ENCODE measurements around the gene DUSP15. TPM values are rescaled to one million over a fixed set of nuclear protein-coding genes. Genes with fewer than 3 reads are reported as not detected.

DUSP15 gene
- polyA plus RNA-seq, 12 donors, result 1.1 to 6.1 (median 1.8) TPM; not detected in 2

GRCh38 chr20:31860390-31861134 lies 9.8 kb downstream of the DUSP15 start:
- DNase-seq, result no peak

DNA sequence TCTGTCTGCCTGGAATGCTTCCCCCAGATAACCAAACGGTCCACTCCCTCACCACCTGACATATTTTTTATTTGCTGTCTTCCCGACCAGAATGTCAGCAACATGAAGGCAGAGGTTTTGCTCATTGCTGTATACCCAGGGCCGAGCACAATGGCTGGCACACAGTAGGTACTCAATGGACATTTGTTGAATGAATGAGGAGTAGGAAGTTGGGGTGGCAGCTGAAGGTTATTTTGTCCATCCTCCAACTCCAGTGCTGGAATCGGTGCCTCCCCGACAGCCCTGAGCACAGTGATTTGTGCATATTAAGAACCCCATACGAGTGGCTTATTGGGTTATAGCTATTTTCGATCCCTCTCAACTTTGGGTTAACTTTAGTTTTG lies 10.3 kb downstream of the DUSP15 start:
- no peak for DNase-seq

GRCh38 chr20:31859266-31859997 lies 10.9 kb downstream of the DUSP15 start:
- no peak for DNase-seq

DNA sequence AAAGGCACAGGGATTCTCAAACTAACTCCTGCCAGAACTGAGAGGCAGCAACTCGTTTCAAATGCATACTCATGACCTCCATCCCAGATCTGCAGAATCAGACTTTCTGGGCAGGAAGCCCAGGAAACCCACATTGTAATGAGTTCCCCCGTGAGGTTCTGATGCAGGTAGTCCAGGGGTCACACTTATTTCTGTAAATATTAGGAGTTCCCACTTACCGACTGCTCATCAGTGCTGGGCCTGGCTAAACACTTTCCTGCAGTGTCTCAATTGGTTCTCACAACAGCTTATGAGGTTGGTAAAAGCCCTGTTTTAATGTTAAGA lies 11.6 kb downstream of the DUSP15 start:
- DNase-seq, result no peak

GRCh38 chr20:31857861-31858759 lies 12.2 kb downstream of the DUSP15 start:
- no peak for DNase-seq

DNA sequence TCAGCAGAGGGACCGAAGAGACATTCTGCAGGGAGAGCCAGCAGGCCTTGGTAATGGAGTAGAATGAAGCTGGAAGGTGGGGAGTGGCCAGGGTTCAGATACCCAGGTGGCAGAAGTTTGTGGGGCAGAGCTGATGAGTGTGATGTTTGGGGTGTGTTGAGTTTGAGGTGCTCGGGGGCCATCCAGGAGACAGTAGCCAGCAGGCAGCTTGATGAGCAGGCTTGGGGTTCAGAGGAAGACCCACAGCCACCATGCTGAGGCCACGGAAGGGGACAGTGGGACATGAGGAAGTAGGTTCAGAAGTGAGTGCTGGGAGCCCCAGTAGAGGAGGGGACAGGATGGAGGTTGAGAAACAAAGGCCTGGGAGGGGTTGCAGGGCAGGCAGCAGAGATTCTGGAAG lies 13.8 kb downstream of the DUSP15 start:
- no peak for DNase-seq

GRCh38 chr20:31853481-31853880 lies 16.8 kb downstream of the DUSP15 start:
- DNase-seq, result no peak

- DNase-seq, result no peak
Observed at GRCh38 chr20:31851240-31851955, 18.9 kb downstream of the DUSP15 start.

DNA sequence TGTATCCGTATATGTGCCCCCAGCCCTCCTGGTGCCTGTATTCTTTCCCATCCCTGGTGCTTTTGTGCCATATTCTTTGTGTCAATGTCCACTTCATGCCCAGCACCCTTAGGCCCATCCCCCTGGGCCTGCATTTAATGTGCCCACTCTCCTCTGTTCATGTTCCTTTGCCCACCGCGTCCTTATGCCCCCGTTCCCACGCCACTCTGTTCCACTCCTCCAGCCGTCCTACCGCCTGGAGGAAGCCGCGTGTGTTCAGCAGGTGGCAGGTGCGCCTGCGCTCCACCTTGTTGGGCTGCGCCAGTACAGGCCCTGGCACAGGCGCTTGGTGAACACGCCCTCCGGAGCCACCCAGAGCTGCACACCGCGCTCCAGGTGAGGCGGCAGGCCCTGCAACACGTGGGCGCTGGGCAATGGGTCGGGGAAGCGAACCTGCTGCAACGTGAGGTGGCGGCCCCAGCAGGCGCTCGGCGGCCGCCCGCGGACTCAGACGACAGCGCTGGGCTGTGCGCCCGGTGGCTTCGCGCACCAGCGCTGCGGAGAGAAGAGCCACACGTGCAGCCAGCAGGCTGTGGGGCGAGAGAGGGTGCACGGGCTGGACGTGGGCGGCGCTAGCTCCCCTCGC lies 20.9 kb downstream of the DUSP15 start:
- no peak for DNase-seq

GRCh38 chr20:31848088-31848999 lies 22.0 kb downstream of the DUSP15 start:
- DNase-seq, result no peak

DNA sequence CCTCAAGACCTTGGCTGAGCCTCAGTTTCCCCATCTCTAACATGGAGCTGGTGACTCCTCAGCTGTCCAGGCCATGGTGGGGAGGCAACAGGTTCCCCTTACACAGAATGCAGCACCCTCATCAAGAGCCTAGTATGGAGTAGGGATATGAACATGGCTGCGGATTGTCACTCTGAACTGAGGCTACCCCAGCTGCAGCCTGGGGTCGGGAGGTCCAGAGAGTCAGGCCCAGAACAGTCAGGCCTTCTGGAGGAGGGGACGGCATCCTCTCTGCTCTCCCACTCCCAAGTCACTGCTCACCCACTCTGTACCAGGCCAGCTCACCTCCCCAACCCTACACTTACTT lies 23.6 kb downstream of the DUSP15 start:
- DNase-seq, result no peak

- no peak for DNase-seq
Observed at GRCh38 chr20:31845300-31845863, 24.9 kb downstream of the DUSP15 start, which contains the start of gene FOXS1. Gene FOXS1, minus strand, starts transcription at chr20:31845604. Its CDS starts 62 bp downstream, at chr20:31845542.

DNA sequence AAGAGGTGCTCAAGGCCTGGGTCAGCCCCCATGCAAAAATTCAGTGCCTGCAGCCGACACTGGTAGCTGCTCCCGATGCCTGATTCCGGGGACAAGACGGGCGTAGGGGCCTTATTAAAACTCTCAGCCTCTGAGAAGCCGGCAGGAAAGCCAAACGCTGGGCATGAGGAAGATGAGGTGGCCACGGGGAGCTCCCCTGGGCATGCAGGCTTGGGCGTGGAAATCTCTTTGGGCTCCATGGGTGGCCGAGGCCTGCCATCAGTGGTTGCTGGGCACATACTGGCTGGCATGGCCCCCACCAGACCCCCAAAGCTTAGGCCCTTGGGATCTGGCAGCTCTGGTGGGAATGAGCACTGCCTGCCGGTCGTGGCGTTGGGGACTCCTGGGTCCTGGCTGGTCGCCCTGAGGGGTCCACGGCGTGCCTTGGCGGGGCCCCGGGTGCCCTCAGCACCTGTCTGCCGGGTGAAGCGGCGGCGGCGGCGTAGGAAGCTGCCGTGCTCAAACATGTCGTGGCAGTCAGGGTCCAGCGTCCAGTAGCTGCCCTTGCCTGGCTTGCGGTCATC lies 25.5 kb downstream of the DUSP15 start:
- DNase-seq, result no peak

DNA sequence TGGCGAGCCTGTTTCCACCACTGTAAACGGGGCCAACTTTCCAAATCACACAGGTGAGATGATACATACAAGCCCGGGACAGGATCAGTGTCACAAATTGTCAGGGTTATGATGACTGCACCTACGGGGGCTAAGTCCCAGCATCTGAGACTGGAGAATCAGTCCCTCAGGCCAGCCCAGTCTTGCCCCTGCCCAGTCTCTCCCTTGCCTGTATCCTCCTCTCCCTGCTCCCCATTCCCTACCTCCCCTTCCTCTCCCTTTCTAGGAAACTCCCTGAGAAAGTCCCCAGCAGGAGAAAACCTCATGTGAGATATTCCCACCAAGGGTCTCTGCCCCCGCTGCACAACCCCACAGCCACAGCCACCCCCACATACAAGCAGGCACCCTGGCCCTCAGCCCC lies 26.4 kb downstream of the DUSP15 start:
- DNase-seq, result no peak

GRCh38 chr20:31843288-31843687 lies 27.0 kb downstream of the DUSP15 start:
- no peak for DNase-seq

- DNase-seq, result no peak
Observed at GRCh38 chr20:31842471-31843157, 27.7 kb downstream of the DUSP15 start.

- no peak for DNase-seq
Observed at GRCh38 chr20:31841928-31842327, 28.4 kb downstream of the DUSP15 start.

DNA sequence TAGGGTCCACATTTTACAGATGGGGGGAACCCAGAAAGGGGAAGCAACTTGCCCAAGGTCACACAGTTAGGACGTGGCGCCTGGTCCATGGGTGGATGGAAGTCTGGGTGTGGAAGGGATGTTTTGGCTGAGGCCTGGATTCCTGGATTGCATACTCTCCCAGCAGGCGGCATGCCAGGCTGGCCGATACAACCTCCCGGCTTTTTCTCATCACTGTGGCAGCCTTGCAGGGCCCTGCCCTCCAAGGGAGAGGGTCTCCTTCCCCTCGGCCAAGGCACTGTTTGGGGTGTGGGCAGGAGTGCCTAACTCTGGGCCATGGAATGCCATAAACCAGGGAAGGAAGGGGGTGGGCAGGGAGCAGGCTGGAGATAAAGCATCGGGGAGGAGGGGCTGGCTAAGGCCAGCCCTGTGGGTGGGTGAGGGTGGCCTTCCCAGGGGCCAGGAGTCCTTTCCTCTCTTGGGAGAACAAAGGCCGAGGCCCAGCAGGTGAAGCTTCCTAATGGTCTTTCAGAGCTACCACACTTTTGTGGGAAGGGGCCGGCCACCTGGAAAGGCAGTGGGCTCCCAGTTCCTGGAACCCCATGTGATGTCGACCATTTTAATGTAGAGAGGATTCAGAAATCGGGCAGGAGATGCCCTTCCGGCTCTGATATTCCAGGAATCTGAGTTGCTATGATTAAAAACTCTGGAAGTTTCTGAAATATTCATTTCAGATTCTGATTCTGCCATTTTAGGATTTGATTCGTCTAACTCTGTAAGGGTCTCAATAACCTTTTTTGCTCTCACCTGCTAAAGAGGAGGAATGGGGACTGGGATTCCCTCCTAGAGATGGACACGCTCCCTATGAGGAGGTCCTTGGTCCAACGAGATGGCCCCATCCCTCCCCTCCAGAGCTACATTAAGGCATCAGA lies 29.2 kb downstream of the DUSP15 start:
- DNase-seq, result no peak

Data from muscle of arm (tissue), 12 donors.